ENCODE data around the gene IGFBP7.

IGFBP7 gene

GRCh38 chr4:57131849-57132742 lies 21.9 kb upstream of the IGFBP7 start:
- DNase-seq (ENCODE audit: extremely low read depth in 1 of 2, low read depth in 1 of 2) = no peak

- DNase-seq (ENCODE audit: extremely low read depth in 1 of 2, low read depth in 1 of 2) = no peak
Measured at GRCh38 chr4:57129477-57129876, 19.3 kb upstream of the IGFBP7 start.

GRCh38 chr4:57127361-57127760 lies 17.2 kb upstream of the IGFBP7 start:
- DNase-seq (ENCODE audit: extremely low read depth in 1 of 2, low read depth in 1 of 2) = no peak

GRCh38 chr4:57125996-57126395 lies 15.8 kb upstream of the IGFBP7 start:
- DNase-seq (ENCODE audit: extremely low read depth in 1 of 2, low read depth in 1 of 2) = no peak

GRCh38 chr4:57124145-57124544 lies 14.0 kb upstream of the IGFBP7 start:
- no peak for DNase-seq (ENCODE audit: extremely low read depth in 1 of 2, low read depth in 1 of 2)

GRCh38 chr4:57122959-57123358 lies 12.8 kb upstream of the IGFBP7 start:
- DNase-seq (ENCODE audit: extremely low read depth in 1 of 2, low read depth in 1 of 2) = no peak

GRCh38 chr4:57119054-57119651 lies 9.0 kb upstream of the IGFBP7 start:
- DNase-seq (ENCODE audit: extremely low read depth in 1 of 2, low read depth in 1 of 2) = no peak

GRCh38 chr4:57117491-57117890 lies 7.3 kb upstream of the IGFBP7 start:
- no peak for DNase-seq (ENCODE audit: extremely low read depth in 1 of 2, low read depth in 1 of 2)

- DNase-seq (ENCODE audit: extremely low read depth in 1 of 2, low read depth in 1 of 2) = no peak
Measured at GRCh38 chr4:57116245-57116644, 6.1 kb upstream of the IGFBP7 start.

- no peak for DNase-seq (ENCODE audit: extremely low read depth in 1 of 2, low read depth in 1 of 2)
Measured at GRCh38 chr4:57114973-57115372, 4.8 kb upstream of the IGFBP7 start.

GRCh38 chr4:57113870-57114269 lies 3.7 kb upstream of the IGFBP7 start:
- DNase-seq (ENCODE audit: extremely low read depth in 1 of 2, low read depth in 1 of 2) = no peak

GRCh38 chr4:57110640-57111511 lies 691 bp upstream of the IGFBP7 start:
- no peak for DNase-seq (ENCODE audit: extremely low read depth in 1 of 2, low read depth in 1 of 2)

- DNase-seq (ENCODE audit: extremely low read depth in 1 of 2, low read depth in 1 of 2) = no peak
Measured at GRCh38 chr4:57109411-57109846, 756 bp downstream of the IGFBP7 start.

GRCh38 chr4:57106181-57106580 lies 4.0 kb downstream of the IGFBP7 start:
- DNase-seq (ENCODE audit: extremely low read depth in 1 of 2, low read depth in 1 of 2) = no peak

- DNase-seq (ENCODE audit: extremely low read depth in 1 of 2, low read depth in 1 of 2) = no peak
Measured at GRCh38 chr4:57104706-57105560, 5.3 kb downstream of the IGFBP7 start.

GRCh38 chr4:57103051-57103450 lies 7.1 kb downstream of the IGFBP7 start:
- DNase-seq (ENCODE audit: extremely low read depth in 1 of 2, low read depth in 1 of 2) = no peak

GRCh38 chr4:57102050-57102624 lies 8.0 kb downstream of the IGFBP7 start:
- DNase-seq (ENCODE audit: extremely low read depth in 1 of 2, low read depth in 1 of 2) = no peak

- DNase-seq (ENCODE audit: extremely low read depth in 1 of 2, low read depth in 1 of 2) = no peak
Measured at GRCh38 chr4:57100979-57101651, 9.1 kb downstream of the IGFBP7 start.

GRCh38 chr4:57099363-57099762 lies 10.8 kb downstream of the IGFBP7 start:
- DNase-seq (ENCODE audit: extremely low read depth in 1 of 2, low read depth in 1 of 2) = no peak

- no peak for DNase-seq (ENCODE audit: extremely low read depth in 1 of 2, low read depth in 1 of 2)
Measured at GRCh38 chr4:57098941-57099340, 11.2 kb downstream of the IGFBP7 start.
